ENCODE measurements around the gene PIKFYVE. TPM values are rescaled to one million over a fixed set of nuclear protein-coding genes. Genes with fewer than 3 reads are reported as not detected.

The PIKFYVE gene
- total RNA-seq, 4 donors from 2014 or later: 11.5 to 58.8 (median 28.5) TPM

- TF ChIP-seq POLR2A (IDR thresholded peaks at IDR 0.05): no peak
- TF ChIP-seq, protein P1, sequence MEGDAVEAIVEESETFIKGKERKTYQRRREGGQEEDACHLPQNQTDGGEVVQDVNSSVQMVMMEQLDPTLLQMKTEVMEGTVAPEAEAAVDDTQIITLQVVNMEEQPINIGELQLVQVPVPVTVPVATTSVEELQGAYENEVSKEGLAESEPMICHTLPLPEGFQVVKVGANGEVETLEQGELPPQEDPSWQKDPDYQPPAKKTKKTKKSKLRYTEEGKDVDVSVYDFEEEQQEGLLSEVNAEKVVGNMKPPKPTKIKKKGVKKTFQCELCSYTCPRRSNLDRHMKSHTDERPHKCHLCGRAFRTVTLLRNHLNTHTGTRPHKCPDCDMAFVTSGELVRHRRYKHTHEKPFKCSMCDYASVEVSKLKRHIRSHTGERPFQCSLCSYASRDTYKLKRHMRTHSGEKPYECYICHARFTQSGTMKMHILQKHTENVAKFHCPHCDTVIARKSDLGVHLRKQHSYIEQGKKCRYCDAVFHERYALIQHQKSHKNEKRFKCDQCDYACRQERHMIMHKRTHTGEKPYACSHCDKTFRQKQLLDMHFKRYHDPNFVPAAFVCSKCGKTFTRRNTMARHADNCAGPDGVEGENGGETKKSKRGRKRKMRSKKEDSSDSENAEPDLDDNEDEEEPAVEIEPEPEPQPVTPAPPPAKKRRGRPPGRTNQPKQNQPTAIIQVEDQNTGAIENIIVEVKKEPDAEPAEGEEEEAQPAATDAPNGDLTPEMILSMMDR (IDR thresholded peaks at IDR 0.05): no peak
- Histone ChIP-seq H3K4me3 (no peak overlapping the region), H3K27ac (no peak overlapping the region), H3K9me3 (no peaks in the 10 kb centered on the region), H3K36me3 (no peaks in the 10 kb centered on the region), H3K27me3 (no peaks in the 10 kb centered on the region), H3K4me1 (no peaks in the 10 kb centered on the region)
- intact Hi-C loops (cut with DNase I; ENCODE audit: low total_unique reads): no loop called here
- no peak for DNase-seq
These were observed 133.1 kb downstream of the PIKFYVE start for GRCh38 chr2:208399201-208399600.

DNA sequence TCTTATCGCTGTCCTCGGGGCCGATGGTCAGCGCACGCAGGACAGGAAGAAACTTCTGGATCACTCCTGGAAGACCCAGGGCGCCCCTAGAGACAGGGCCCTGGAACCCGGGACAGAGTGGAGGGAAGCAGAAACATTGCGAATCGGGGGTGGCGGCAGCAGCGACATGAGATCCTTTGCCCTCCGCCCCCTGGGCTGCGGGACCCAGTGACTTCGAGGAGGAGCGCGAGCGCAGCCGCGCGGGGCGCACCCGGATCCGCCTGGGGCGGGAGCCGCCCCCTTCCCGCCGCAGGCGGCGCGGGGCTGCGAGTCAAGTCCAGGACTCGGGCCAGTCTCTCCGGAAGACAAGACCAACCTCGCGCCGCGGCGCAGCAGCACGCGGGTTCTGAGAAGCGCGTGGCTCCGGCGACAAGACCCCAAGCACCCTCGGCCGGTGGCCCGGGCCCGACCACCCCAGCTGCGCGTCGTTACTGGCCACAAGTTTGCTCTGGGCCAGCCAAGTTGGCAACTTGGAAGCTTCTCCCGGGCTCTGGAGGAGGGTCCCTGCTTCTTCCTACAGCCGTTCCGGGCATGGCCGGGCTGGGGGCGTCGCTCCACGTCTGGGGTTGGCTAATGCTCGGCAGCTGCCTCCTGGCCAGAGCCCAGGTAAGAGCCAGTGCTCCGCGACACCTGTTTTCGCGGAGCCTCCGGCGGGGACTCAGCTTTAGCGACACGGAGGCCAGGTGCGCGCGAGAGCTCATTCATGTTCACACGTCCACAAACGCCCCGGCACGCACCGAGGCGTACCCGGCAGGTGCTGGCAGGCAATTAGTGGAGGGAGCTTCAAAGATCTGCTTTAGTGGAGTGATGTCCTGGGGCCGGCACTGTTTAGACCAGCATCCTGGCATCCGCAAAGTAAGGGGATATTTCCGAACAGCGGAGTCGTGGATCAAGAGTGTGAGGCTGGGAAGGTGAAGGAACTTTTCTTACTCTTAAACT, 140.7 kb downstream of the PIKFYVE start, which contains the start of gene PTH2R:
Gene PTH2R (plus strand): TSS at position 319 of the 978 bp plus-strand sequence. CDS start 252 bp downstream, at position 571.
- H3K36me3 ChIP-seq: no peaks in the 10 kb centered on the region
- H3K4me1 ChIP-seq: no peaks in the 10 kb centered on the region
- no peak within 1 kb of the TSS for H3K4me3 ChIP-seq
- no peaks in the 10 kb centered on the region for H3K9me3 ChIP-seq
- no peak within 1 kb of the TSS for H3K27ac ChIP-seq
- no peak for DNase-seq
- intact Hi-C loops (cut with DNase I; ENCODE audit: low total_unique reads): no loop called here
- no peak for TF ChIP-seq POLR2A (IDR thresholded peaks at IDR 0.05)
- TF ChIP-seq, protein P1 (IDR thresholded peaks at IDR 0.05): no peak
- H3K27me3 ChIP-seq: no peaks in the 10 kb centered on the region

- no peak overlapping the region for H3K4me3 ChIP-seq
- H3K9me3 ChIP-seq: no peaks in the 10 kb centered on the region
- no peaks in the 10 kb centered on the region for H3K27me3 ChIP-seq
- intact Hi-C loops (cut with DNase I; ENCODE audit: low total_unique reads): no loop called here
- H3K36me3 ChIP-seq: no peaks in the 10 kb centered on the region
- TF ChIP-seq, protein P1 (IDR thresholded peaks at IDR 0.05): no peak
- TF ChIP-seq POLR2A (IDR thresholded peaks at IDR 0.05): no peak
- DNase-seq: no peak
- H3K27ac ChIP-seq: no peak overlapping the region
- no peaks in the 10 kb centered on the region for H3K4me1 ChIP-seq
These were observed 141.6 kb downstream of the PIKFYVE start for GRCh38 chr2:208407667-208408066.

Other genes starting within 250 kb of the PIKFYVE start
- 10 to 100 TPM; 20.5 to 43.4 (median 21.6) TPM for gene PLEKHM3, start 240.7 kb upstream of the PIKFYVE start, total RNA-seq
- gene CRYGD, start 141.7 kb upstream of the PIKFYVE start, total RNA-seq: not detected
- not detected for gene CRYGC, start 136.4 kb upstream of the PIKFYVE start, total RNA-seq
- not detected for gene CRYGB, start 120.1 kb upstream of the PIKFYVE start, total RNA-seq
- not detected for gene CRYGA, start 102.7 kb upstream of the PIKFYVE start, total RNA-seq
- gene C2orf80, start 76.2 kb upstream of the PIKFYVE start, total RNA-seq: not detected
- gene IDH1, start 11.2 kb upstream of the PIKFYVE start, total RNA-seq: 100 to 1,000 TPM in 1 of 4 donors, 10 to 100 TPM in 3; 22.8 to 105 (median 38.1) TPM
- 1 to 10 TPM in 1 of 4 donors, under 1 TPM in 1, not detected in 2; 0.70 to 1.7 TPM for gene PTH2R, start 140.5 kb downstream of the PIKFYVE start, total RNA-seq